Mesenchymal stem cell (in vitro differentiated cells and primary cell): ENCODE results near the gene MRTO4.
"Not testable (repeated sequence)": the region's sequence is repeated elsewhere in the genome, so short reads cannot be mapped to it uniquely, and the experiment has no call there.

Source experiments
- DNase-seq: peaks from one replicate; pipeline ENCODE4 v3.0.0-alpha.2; 2013
- H2AFZ ChIP-seq: one replicate; pipeline ENCODE4 v1.6.1; 2013; ENCODE audit warnings: low read depth, mild to moderate bottlenecking, control low read depth, inconsistent platforms, low read length, moderate library complexity
- H2AK5ac ChIP-seq: 2 replicates; pipeline ENCODE4 v1.6.1; 2013; ENCODE audit warnings: low read length, moderate library complexity, mild to moderate bottlenecking, inconsistent platforms; ENCODE audit not compliant: severe bottlenecking
- H2BK120ac ChIP-seq: one replicate; pipeline ENCODE4 v1.6.1; 2013; ENCODE audit warnings: low read depth, mild to moderate bottlenecking, inconsistent platforms, low read length, moderate library complexity
- H2BK12ac ChIP-seq, 2 experiments: one replicate each; pipeline ENCODE4 v1.6.1; 2013; ENCODE audit warnings: inconsistent platforms in 2 of 2, low read length in 2 of 2, mild to moderate bottlenecking in 2 of 2, moderate library complexity in 2 of 2, control low read depth in 1 of 2
- H2BK15ac ChIP-seq: one replicate; pipeline ENCODE4 v1.6.1; 2013; ENCODE audit warnings: mild to moderate bottlenecking, low read depth, inconsistent platforms; ENCODE audit not compliant: poor library complexity, severe bottlenecking
- H2BK5ac ChIP-seq: 2 replicates; pipeline ENCODE4 v1.6.1; 2013; ENCODE audit warnings: low read depth, mild to moderate bottlenecking, low read length, control low read depth, inconsistent platforms; ENCODE audit not compliant: poor library complexity, severe bottlenecking
- H3K14ac ChIP-seq, 2 experiments: one replicate each; pipeline ENCODE4 v1.6.1; 2013; ENCODE audit warnings: inconsistent platforms in 2 of 2, low read length in 2 of 2, control low read depth in 1 of 2, mild to moderate bottlenecking in 1 of 2, moderate library complexity in 1 of 2
- H3K18ac ChIP-seq, 2 experiments: one replicate each; pipeline ENCODE4 v1.6.1; 2013; ENCODE audit warnings: inconsistent platforms in 2 of 2, low read length in 2 of 2, control low read depth in 1 of 2, low read depth in 1 of 2, mild to moderate bottlenecking in 1 of 2
- H3K23ac ChIP-seq, 2 experiments: one replicate each; pipeline ENCODE4 v1.6.1; 2013; ENCODE audit warnings: inconsistent platforms in 2 of 2, low read length in 2 of 2, mild to moderate bottlenecking in 2 of 2, moderate library complexity in 2 of 2, control low read depth in 1 of 2
- H3K27ac ChIP-seq: 2 replicates; pipeline ENCODE4 v1.5.1; 2013; ENCODE audit warnings: mild to moderate bottlenecking, moderate library complexity, low read length, control low read depth, inconsistent platforms; ENCODE audit not compliant: poor library complexity, severe bottlenecking
- H3K27me3 ChIP-seq, 2 experiments: 2 replicates each; pipeline versions ENCODE4 v1.6.1 to v1.7.0; 2013; ENCODE audit warnings: low read length in 2 of 2, mild to moderate bottlenecking in 2 of 2, moderate library complexity in 2 of 2, control low read depth in 1 of 2, inconsistent platforms in 1 of 2; ENCODE audit not compliant: control insufficient read depth in 1 of 2, insufficient read depth in 1 of 2
- H3K36me3 ChIP-seq, 2 experiments: 2 replicates each; pipeline versions ENCODE4 v1.6.1 to v1.7.0; 2013; ENCODE audit warnings: low read length in 2 of 2, control low read depth in 1 of 2, inconsistent platforms in 1 of 2, low read depth in 1 of 2, mild to moderate bottlenecking in 1 of 2; ENCODE audit not compliant: insufficient read depth in 2 of 2, control insufficient read depth in 1 of 2
- H3K4ac ChIP-seq, 2 experiments: one replicate each; pipeline ENCODE4 v1.6.1; 2013; ENCODE audit warnings: inconsistent platforms in 2 of 2, low read length in 2 of 2, mild to moderate bottlenecking in 2 of 2, moderate library complexity in 2 of 2, control low read depth in 1 of 2, low read depth in 1 of 2
- H3K4me1 ChIP-seq: 2 replicates; pipeline ENCODE4 v1.6.1; 2013; ENCODE audit warnings: low read depth, low read length, control low read depth; ENCODE audit not compliant: control insufficient read depth, insufficient read depth
- H3K4me2 ChIP-seq: 2 replicates; pipeline ENCODE4 v1.6.1; 2013; ENCODE audit warnings: low read length, mild to moderate bottlenecking, inconsistent platforms; ENCODE audit not compliant: poor library complexity, severe bottlenecking
- H3K4me3 ChIP-seq, 2 experiments: 2 replicates each; pipeline versions ENCODE4 v1.5.1 to v1.7.0; 2013; ENCODE audit warnings: low read length in 2 of 2, mild to moderate bottlenecking in 2 of 2, control low read depth in 1 of 2, low read depth in 1 of 2; ENCODE audit not compliant: insufficient read depth in 1 of 2
- H3K79me1 ChIP-seq: replicated peaks from 2 replicates; pipeline ENCODE4 v1.6.1; 2013; ENCODE audit warnings: mild to moderate bottlenecking, control low read depth, low read length, inconsistent platforms; ENCODE audit not compliant: poor library complexity, severe bottlenecking
- H3K9ac ChIP-seq: 2 replicates; pipeline ENCODE4 v1.7.0; 2013; ENCODE audit warnings: mild to moderate bottlenecking, low read length, moderate library complexity
- H3K9me3 ChIP-seq: 2 replicates; pipeline ENCODE4 v1.7.0; 2013; ENCODE audit warnings: mild to moderate bottlenecking, low read length; ENCODE audit not compliant: control insufficient read depth
- H4K8ac ChIP-seq: one replicate; pipeline ENCODE4 v1.6.1; 2013; ENCODE audit warnings: inconsistent platforms, mild to moderate bottlenecking, low read length, moderate library complexity
- H4K91ac ChIP-seq: one replicate; pipeline ENCODE4 v1.6.1; 2013; ENCODE audit warnings: mild to moderate bottlenecking, low read length, inconsistent platforms
- WGBS: methylation state at CpG from one replicate; pipeline ENCODE4 v1.1.7; 2013; ENCODE audit warnings: mixed read lengths; 5-methylcytosine and 5-hydroxymethylcytosine counted together

Gene MRTO4

GRCh38 chr1:19283891-19284290 is 32.3 kb downstream of the MRTO4 start:
- no peak overlapping the region for H2BK5ac ChIP-seq
- no peak overlapping the region for H4K8ac ChIP-seq
- H3K79me1 ChIP-seq, result no peaks in the 10 kb centered on the region
- no peak overlapping the region for H3K23ac ChIP-seq
- no peak overlapping the region for H2BK15ac ChIP-seq
- H3K4ac ChIP-seq, result no peak overlapping the region
- H2AFZ ChIP-seq, result no peak overlapping the region
- no peak overlapping the region for H2BK12ac ChIP-seq
- H3K4me1 ChIP-seq, result peaks cover 6% of the 10 kb centered on the region
- H2BK120ac ChIP-seq, result no peak overlapping the region
- peaks cover 4 to 21% of the 10 kb centered on the region in 2 experiments for H3K36me3 ChIP-seq
- no peak overlapping the region for H3K14ac ChIP-seq
- no peak overlapping the region for H3K27ac ChIP-seq
- no peak for DNase-seq
- H3K9ac ChIP-seq, result no peak overlapping the region
- H4K91ac ChIP-seq, result no peak overlapping the region
- H3K4me2 ChIP-seq, result no peak overlapping the region
- no peak overlapping the region for H3K18ac ChIP-seq
- H3K27me3 ChIP-seq, result no peaks in the 10 kb centered on the region
- 96% methylated on average over 8 of the region's 9 CpGs for WGBS
- H3K4me3 ChIP-seq, result no peak overlapping the region
- peaks cover 7% of the 10 kb centered on the region for H3K9me3 ChIP-seq
- no peak overlapping the region for H2AK5ac ChIP-seq

- H2BK12ac ChIP-seq, result no peak overlapping the region
- H4K91ac ChIP-seq, result no peak overlapping the region
- peaks cover 8% of the 10 kb centered on the region for H3K4me1 ChIP-seq
- H2BK5ac ChIP-seq, result no peak overlapping the region
- no peaks in the 10 kb centered on the region for H3K27me3 ChIP-seq
- no peak overlapping the region for H3K4me3 ChIP-seq
- no peak overlapping the region for H3K4me2 ChIP-seq
- no peak overlapping the region for H3K18ac ChIP-seq
- H3K79me1 ChIP-seq, result no peaks in the 10 kb centered on the region
- 98% methylated on average over 5 of the region's 8 CpGs for WGBS
- no peak for DNase-seq
- H3K36me3 ChIP-seq, result peaks cover 4 to 21% of the 10 kb centered on the region in 2 experiments
- no peak overlapping the region for H3K9ac ChIP-seq
- no peaks in the 10 kb centered on the region for H3K9me3 ChIP-seq
- H3K4ac ChIP-seq, result no peak overlapping the region
- no peak overlapping the region for H2AK5ac ChIP-seq
- H3K14ac ChIP-seq, result no peak overlapping the region
- no peak overlapping the region for H2AFZ ChIP-seq
- H2BK120ac ChIP-seq, result no peak overlapping the region
- no peak overlapping the region for H3K27ac ChIP-seq
- H4K8ac ChIP-seq, result no peak overlapping the region
- no peak overlapping the region for H3K23ac ChIP-seq
- no peak overlapping the region for H2BK15ac ChIP-seq
Observed at GRCh38 chr1:19284881-19285280, 33.3 kb downstream of the MRTO4 start.

GRCh38 chr1:19285366-19285765 is 33.8 kb downstream of the MRTO4 start:
- H3K23ac ChIP-seq, H2AK5ac ChIP-seq, H3K27ac ChIP-seq, H3K79me1 ChIP-seq, H2BK120ac ChIP-seq, H3K9ac ChIP-seq, H3K4me3 ChIP-seq, H3K27me3 ChIP-seq, H4K91ac ChIP-seq, H2AFZ ChIP-seq, H3K4me2 ChIP-seq, H3K4ac ChIP-seq, DNase-seq, H2BK12ac ChIP-seq, H3K9me3 ChIP-seq, H2BK15ac ChIP-seq, H4K8ac ChIP-seq, H3K18ac ChIP-seq, H3K14ac ChIP-seq, H2BK5ac ChIP-seq, H3K4me1 ChIP-seq: not testable (repeated sequence)
- WGBS, result 91% methylated on average over 3 of the region's 3 CpGs
- peaks cover 4 to 21% of the 10 kb centered on the region in 2 experiments for H3K36me3 ChIP-seq

GRCh38 chr1:19285807-19286206 is 34.2 kb downstream of the MRTO4 start:
- not testable (repeated sequence) for DNase-seq, H3K14ac ChIP-seq, H3K4me1 ChIP-seq, H3K27me3 ChIP-seq, H3K4me2 ChIP-seq, H3K27ac ChIP-seq, H2BK120ac ChIP-seq, H4K8ac ChIP-seq, H2BK12ac ChIP-seq, H3K4ac ChIP-seq, H4K91ac ChIP-seq, H2AK5ac ChIP-seq, H3K23ac ChIP-seq, H3K9me3 ChIP-seq, H2BK15ac ChIP-seq, H3K4me3 ChIP-seq, H3K9ac ChIP-seq, H2AFZ ChIP-seq, H3K18ac ChIP-seq, H3K79me1 ChIP-seq, H2BK5ac ChIP-seq
- peaks cover 4 to 21% of the 10 kb centered on the region in 2 experiments for H3K36me3 ChIP-seq
- WGBS, result 67% methylated on average over 3 of the region's 3 CpGs
